Measurements from ENCODE around the gene B3GALNT2.

DNA sequence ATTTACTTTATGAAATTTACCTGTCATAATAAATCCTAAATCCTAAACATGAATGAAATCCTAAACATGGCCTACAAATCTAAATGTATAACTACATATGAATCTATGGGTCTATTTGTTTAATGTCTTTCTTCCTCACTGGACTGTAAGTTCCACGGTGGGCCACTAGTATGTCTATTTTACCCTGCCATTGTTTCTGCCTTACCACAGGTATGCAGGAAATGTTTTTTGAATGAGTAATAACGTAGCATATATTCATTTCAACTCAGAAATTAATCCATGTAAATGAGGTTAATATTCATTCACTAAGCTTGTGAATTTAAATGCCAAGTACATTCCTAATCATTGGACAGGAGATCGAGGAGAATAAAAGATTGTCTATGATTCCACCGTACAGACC is 35.3 kb downstream of the B3GALNT2 start:
- TF ChIP-seq TAF1 (IDR thresholded peaks at IDR 0.05; ENCODE audit: borderline replicate concordance, insufficient read depth, low read length) = no peak
- TF ChIP-seq, protein P1, sequence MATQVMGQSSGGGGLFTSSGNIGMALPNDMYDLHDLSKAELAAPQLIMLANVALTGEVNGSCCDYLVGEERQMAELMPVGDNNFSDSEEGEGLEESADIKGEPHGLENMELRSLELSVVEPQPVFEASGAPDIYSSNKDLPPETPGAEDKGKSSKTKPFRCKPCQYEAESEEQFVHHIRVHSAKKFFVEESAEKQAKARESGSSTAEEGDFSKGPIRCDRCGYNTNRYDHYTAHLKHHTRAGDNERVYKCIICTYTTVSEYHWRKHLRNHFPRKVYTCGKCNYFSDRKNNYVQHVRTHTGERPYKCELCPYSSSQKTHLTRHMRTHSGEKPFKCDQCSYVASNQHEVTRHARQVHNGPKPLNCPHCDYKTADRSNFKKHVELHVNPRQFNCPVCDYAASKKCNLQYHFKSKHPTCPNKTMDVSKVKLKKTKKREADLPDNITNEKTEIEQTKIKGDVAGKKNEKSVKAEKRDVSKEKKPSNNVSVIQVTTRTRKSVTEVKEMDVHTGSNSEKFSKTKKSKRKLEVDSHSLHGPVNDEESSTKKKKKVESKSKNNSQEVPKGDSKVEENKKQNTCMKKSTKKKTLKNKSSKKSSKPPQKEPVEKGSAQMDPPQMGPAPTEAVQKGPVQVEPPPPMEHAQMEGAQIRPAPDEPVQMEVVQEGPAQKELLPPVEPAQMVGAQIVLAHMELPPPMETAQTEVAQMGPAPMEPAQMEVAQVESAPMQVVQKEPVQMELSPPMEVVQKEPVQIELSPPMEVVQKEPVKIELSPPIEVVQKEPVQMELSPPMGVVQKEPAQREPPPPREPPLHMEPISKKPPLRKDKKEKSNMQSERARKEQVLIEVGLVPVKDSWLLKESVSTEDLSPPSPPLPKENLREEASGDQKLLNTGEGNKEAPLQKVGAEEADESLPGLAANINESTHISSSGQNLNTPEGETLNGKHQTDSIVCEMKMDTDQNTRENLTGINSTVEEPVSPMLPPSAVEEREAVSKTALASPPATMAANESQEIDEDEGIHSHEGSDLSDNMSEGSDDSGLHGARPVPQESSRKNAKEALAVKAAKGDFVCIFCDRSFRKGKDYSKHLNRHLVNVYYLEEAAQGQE (IDR thresholded peaks at IDR 0.05; ENCODE audit: insufficient read depth in 1 of 2, low read depth in 2 of 2, low read length in 2 of 2) = no peak
- TF ChIP-seq POLR2AphosphoS5 (IDR thresholded peaks at IDR 0.05; ENCODE audit: low read depth, low read length) = no peak
- no peak for TF ChIP-seq FOXP2 (optimal IDR thresholded peaks at IDR 0.05; ENCODE audit: borderline replicate concordance, extremely low read depth, extremely low read length, insufficient read depth)
- TF ChIP-seq SIN3A (IDR thresholded peaks at IDR 0.05; ENCODE audit: borderline replicate concordance, insufficient read depth, low read length) = no peak

Data from PFSK-1 (cell line).